Skin of body (tissue), 2 donors: ENCODE results near the gene BTBD3. TPM values are rescaled to one million over a fixed set of nuclear protein-coding genes. Genes with fewer than 3 reads are reported as not detected.
A peak's percentile ranks its signal among the peaks of the same experiment; 100 is the strongest.

Experiments
- DNase-seq: peaks from one replicate; lab custom pipeline; 2025; lab: John Stamatoyannopoulos, UW
- total RNA-seq: library from RNA; depleted of rRNA; stranded (reverse); fragments of >200 nt; gene quantifications from one replicate; pipeline ENCODE4 v1.2.3, GENCODE V29; 2014

Gene BTBD3
- total RNA-seq, result 36.6 TPM

GRCh38 chr20:11917663-11918062 lies at the start of gene BTBD3:
Gene BTBD3 (plus strand): TSS chr20:11917893. CDS start chr20:11918276, 383 bp downstream.
- peak; percentile 76 for DNase-seq

DNA sequence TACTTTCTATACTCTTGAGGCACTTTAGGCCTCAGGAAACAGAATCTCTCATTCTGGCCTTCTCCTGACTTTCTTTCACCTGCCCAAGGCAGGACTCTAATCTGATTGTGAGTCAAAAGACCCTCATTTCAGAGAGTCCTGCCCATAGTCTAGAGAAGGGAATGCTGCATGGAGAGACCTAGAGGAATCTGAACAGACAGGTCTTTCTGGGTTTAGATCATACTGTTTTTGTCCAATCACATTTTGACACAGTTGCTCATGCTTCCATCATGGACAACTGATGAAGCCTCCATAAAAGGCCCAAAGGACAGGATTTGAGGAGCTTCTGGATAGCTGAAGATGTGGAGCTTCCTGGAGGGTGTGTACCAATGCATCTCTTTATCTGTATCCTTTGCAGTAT lies 48.1 kb upstream of the BTBD3 start:
- no peak for DNase-seq

- DNase-seq, result no peak
Measured at GRCh38 chr20:11870411-11870810, 47.3 kb upstream of the BTBD3 start.

DNA sequence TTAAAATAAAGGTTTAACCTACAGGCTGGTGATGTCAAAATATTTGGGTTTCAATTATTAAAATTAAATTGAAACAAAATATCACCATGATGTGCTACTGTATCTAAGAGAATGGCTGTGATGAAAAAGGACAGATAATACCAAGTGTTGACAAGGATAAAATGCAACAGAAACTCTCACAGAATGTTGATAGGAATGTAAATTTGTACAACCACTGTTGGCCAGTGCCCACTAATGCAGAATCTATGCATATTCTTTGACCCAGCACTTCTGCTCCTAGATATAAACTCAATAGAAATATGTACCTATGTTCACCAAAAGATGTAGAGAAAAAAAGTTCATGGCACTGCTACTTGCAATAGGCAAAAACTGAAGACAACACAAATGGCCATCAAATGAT lies 41.1 kb upstream of the BTBD3 start:
- no peak for DNase-seq

DNA sequence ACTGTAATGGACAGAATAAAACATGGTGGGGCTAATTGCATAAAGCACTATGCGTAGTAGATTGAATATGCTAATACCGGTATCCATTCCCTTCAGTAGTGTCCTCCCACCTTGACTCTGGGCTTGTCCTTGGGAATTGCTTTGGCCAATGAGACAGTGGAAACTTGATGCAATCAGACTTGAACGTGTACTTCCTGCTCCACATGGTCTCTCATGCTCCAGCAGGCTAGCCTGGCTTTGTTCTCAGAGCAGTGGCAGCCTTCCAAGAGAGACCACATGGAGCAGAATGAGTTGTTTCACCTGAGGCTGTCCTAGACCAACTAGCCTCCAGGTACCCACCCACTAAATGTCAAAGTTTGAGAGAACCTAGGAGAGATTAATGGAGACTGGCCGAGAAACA lies 37.0 kb upstream of the BTBD3 start:
- DNase-seq, result no peak

- DNase-seq, result no peak
Measured at GRCh38 chr20:11881449-11881848, 36.2 kb upstream of the BTBD3 start.

- DNase-seq, result no peak
Measured at GRCh38 chr20:11882651-11883050, 35.0 kb upstream of the BTBD3 start.

DNA sequence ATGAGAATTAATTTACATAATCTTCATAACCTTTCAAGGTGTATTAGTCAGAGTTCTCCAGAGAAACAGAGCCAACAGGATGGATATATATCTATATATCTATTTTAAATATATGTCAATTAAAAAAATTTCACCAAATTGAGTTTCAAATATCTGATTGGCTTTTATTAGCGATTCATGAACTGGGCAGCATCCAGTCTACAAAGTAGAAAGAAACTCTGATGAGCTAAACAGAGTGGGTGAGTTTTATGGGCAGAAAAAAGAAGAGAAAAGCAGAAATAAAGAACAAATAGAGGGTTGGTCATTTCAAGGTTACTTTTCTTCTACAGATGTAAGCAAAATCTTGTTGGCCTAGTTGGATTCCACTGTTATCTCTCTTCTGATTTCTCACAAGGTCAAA lies 29.0 kb upstream of the BTBD3 start:
- DNase-seq, result no peak

GRCh38 chr20:11890331-11891076 lies 27.2 kb upstream of the BTBD3 start:
- peak; percentile 90 for DNase-seq

- DNase-seq, result peak; percentile 69
Measured at GRCh38 chr20:11891077-11891775, 26.5 kb upstream of the BTBD3 start.

- peak; percentile 78 for DNase-seq
Measured at GRCh38 chr20:11891776-11892545, 25.7 kb upstream of the BTBD3 start.

GRCh38 chr20:11894062-11894461 lies 23.6 kb upstream of the BTBD3 start:
- no peak for DNase-seq

DNA sequence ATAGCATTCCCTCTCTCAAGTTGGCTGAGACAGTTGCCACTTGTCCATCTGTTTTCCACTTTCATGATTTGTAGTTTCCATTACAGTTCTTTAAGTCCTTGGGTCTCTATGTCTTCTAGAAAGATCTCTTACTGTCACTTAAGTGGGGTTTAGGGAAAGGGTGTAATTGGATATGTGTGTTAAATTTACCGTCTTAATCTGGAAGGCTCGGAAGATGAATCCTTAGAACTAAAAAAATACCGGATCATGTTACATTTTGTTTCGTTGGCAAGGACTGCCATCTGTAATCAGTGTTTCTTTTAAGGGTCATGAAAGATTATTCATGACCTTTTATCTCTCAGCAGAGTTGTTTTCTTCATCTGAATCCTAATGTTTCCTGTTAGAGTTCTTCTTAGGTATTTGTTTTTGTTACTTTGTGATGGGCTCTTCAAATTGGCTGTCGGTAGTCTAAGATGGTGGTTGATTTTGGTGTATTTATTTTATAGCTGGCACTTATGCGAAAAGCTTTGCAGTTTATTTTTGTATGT lies 21.8 kb upstream of the BTBD3 start:
- no peak for DNase-seq

- DNase-seq, result no peak
Measured at GRCh38 chr20:11901127-11901526, 16.6 kb upstream of the BTBD3 start.

DNA sequence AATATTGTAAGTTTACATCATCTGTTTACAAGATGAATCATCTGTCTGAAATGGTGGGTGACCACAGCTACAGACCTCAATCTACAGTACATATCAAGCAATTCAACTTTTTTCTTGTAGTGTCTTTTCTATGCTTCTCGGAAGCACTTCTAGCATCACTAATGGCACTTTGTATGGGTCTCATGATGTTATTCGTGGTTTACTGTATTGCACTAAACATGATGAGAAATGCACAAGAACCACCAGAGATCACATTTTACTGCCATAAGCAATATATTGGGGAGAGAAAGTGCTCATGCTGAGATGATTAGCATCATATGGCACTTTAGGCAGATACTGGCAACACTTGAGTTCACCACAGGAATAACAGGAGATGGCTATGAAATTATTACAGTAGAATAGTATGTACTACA lies 15.4 kb upstream of the BTBD3 start:
- DNase-seq, result peak; percentile 29

- no peak for DNase-seq
Measured at GRCh38 chr20:11905460-11906179, 12.1 kb upstream of the BTBD3 start.

GRCh38 chr20:11906626-11907480 lies 10.8 kb upstream of the BTBD3 start:
- DNase-seq, result no peak

GRCh38 chr20:11907621-11908020 lies 10.1 kb upstream of the BTBD3 start:
- DNase-seq, result no peak

- DNase-seq, result no peak
Measured at GRCh38 chr20:11912013-11912658, 5.6 kb upstream of the BTBD3 start.
